ENCODE data around the gene LRMDA.

LRMDA gene

GRCh38 chr10:75400771-75401568, 30.5 kb upstream of the LRMDA start (continued):
- TF ChIP-seq KLF10 (tag by site-specific recombination; IDR thresholded peaks at IDR 0.05) (no peak), ZNF148 (tag by site-specific recombination; IDR thresholded peaks at IDR 0.05; ENCODE audit: borderline replicate concordance) (no peak), ZNF19 (tag by site-specific recombination; IDR thresholded peaks at IDR 0.05; ENCODE audit: low read depth) (no peak), ZNF121 (tag by site-specific recombination; IDR thresholded peaks at IDR 0.05) (no peak), HIC1 (tag by site-specific recombination; IDR thresholded peaks at IDR 0.05) (peak; percentile 51; the same call in 1 of the 2 replicates), ZNF561 (tag by site-specific recombination; IDR thresholded peaks at IDR 0.05; ENCODE audit: borderline replicate concordance) (no peak), FEZF1 (tag by site-specific recombination; IDR thresholded peaks at IDR 0.05) (no peak), ZNF37A (tag by site-specific recombination; IDR thresholded peaks at IDR 0.05) (no peak), ZNF132 (tag by site-specific recombination; IDR thresholded peaks at IDR 0.05; ENCODE audit: borderline replicate concordance) (no peak), BCL11A (tag by site-specific recombination; IDR thresholded peaks at IDR 0.05; ENCODE audit: low read depth) (no peak), ZNF560 (tag by site-specific recombination; IDR thresholded peaks at IDR 0.05; ENCODE audit: borderline replicate concordance) (no peak), ZNF837 (tag by site-specific recombination; IDR thresholded peaks at IDR 0.05) (no peak), KLF1 (tag by site-specific recombination; IDR thresholded peaks at IDR 0.05) (no peak), ZNF266 (tag by site-specific recombination; IDR thresholded peaks at IDR 0.05; ENCODE audit: low read depth) (no peak), MZF1 (tag by site-specific recombination; IDR thresholded peaks at IDR 0.05; ENCODE audit: borderline replicate concordance) (no peak), ZNF2 (tag by site-specific recombination; IDR thresholded peaks at IDR 0.05) (no peak), PATZ1 (tag by site-specific recombination; IDR thresholded peaks at IDR 0.05) (peak; percentile 13), ZNF701 (tag by site-specific recombination; IDR thresholded peaks at IDR 0.05) (no peak), ZNF426 (tag by site-specific recombination; IDR thresholded peaks at IDR 0.05) (no peak), ZNF510 (tag by site-specific recombination; IDR thresholded peaks at IDR 0.05; ENCODE audit: insufficient replicate concordance) (no peak), ZBTB8A (tag by site-specific recombination; IDR thresholded peaks at IDR 0.05) (no peak), ZNF785 (tag by site-specific recombination; IDR thresholded peaks at IDR 0.05) (no peak), ZNF600 (tag by site-specific recombination; IDR thresholded peaks at IDR 0.05) (peak; percentile 64; the same call in 1 of the 2 replicates), RBAK (tag by site-specific recombination; IDR thresholded peaks at IDR 0.05) (no peak), ZBTB48 (tag by site-specific recombination; IDR thresholded peaks at IDR 0.05) (no peak), ZBTB10 (tag by site-specific recombination; IDR thresholded peaks at IDR 0.05) (no peak), ZBTB1 (tag by site-specific recombination; IDR thresholded peaks at IDR 0.05) (no peak), ZBTB20 (tag by site-specific recombination; IDR thresholded peaks at IDR 0.05) (no peak), REPIN1 (tag by site-specific recombination; IDR thresholded peaks at IDR 0.05; ENCODE audit: low read depth) (no peak)
- TF ChIP-seq, protein P1, sequence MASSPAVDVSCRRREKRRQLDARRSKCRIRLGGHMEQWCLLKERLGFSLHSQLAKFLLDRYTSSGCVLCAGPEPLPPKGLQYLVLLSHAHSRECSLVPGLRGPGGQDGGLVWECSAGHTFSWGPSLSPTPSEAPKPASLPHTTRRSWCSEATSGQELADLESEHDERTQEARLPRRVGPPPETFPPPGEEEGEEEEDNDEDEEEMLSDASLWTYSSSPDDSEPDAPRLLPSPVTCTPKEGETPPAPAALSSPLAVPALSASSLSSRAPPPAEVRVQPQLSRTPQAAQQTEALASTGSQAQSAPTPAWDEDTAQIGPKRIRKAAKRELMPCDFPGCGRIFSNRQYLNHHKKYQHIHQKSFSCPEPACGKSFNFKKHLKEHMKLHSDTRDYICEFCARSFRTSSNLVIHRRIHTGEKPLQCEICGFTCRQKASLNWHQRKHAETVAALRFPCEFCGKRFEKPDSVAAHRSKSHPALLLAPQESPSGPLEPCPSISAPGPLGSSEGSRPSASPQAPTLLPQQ (tag by site-specific recombination; IDR thresholded peaks at IDR 0.05), result no peak
